SK-N-MC (cell line): ENCODE measurements around the gene AHNAK.

Experiments used
- EZH2 ChIP-seq: fragments of 200-600 bp; sonication (generic); IDR thresholded peaks from one replicate; pipeline ENCODE4 v1.6.1; 2017; ENCODE audit warnings: antibody characterized with exemption
- FOXP2 ChIP-seq: optimal IDR thresholded peaks from 2 replicates; pipeline ENCODE3; 2011; ENCODE audit warnings: mild to moderate bottlenecking, moderate library complexity; ENCODE audit not compliant: insufficient read depth; ENCODE audit errors: extremely low read length, control extremely low read depth
- POLR2AphosphoS5 ChIP-seq: IDR thresholded peaks from 2 replicates; pipeline ENCODE4 v1.6.1; 2012; ENCODE audit warnings: mild to moderate bottlenecking, low read depth, low read length, borderline replicate concordance

DNA sequence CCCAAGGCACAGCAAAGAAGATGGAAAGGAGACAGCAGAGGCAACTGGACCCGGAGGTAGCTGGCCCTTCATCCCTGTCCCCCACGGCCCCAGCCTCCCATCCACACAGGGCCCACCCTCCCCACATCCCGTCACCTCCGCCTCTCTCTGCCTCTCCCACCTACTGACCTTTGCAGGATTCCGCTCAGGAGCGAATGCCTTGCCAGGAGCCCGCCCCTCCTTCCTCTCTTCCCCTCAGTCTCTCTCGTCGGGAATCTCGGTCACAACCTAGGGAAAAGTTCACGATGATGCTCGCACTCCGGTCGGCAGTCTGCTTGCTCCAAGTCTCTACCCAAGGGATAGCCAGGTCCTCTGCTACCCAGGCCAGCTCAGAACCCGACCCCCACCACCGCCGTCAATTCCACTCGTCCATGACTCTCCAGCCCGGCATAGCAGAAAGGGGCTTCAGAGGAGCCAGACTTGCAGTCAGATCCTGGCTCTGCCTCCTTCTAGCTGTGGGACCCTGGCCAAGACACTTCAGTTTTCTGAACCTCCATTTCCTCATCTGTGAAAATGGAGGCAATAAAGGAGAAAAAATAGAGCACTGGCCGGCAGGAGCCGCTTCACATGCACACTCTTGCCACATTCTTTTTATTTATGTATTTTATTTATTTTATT is 10.2 kb downstream of the AHNAK start:
- TF ChIP-seq POLR2AphosphoS5 (no peak), EZH2 (no peak), FOXP2 (no peak)
